Upper lobe of right lung (tissue), 1 donor: Measurements from ENCODE around the gene FGD1. TPM values are rescaled to one million over a fixed set of nuclear protein-coding genes. Genes with fewer than 3 reads are reported as not detected.

Experiments
- ATAC-seq: fragments of 200-7000 bp; cut with Tn5 transposase; one replicate; pipeline ENCODE4 v1.9.1; 2020; ENCODE audit warnings: mild to moderate bottlenecking, moderate library complexity
- DNase-seq: peaks from one replicate; pipeline ENCODE4 v3.0.0-alpha.2; 2020
- H3K27ac ChIP-seq: fragments of 200-600 bp; one replicate; pipeline ENCODE4 v1.8.0; 2022
- H3K27me3 ChIP-seq: fragments of 200-600 bp; one replicate; pipeline ENCODE4 v1.8.0; 2022; ENCODE audit warnings: mild to moderate bottlenecking
- H3K36me3 ChIP-seq: fragments of 200-600 bp; one replicate; pipeline ENCODE4 v1.8.0; 2022
- H3K4me1 ChIP-seq: fragments of 200-600 bp; one replicate; pipeline ENCODE4 v1.8.0; 2022
- H3K4me3 ChIP-seq: fragments of 200-600 bp; one replicate; pipeline ENCODE4 v1.8.0; 2022; ENCODE audit warnings: mild to moderate bottlenecking
- H3K9me3 ChIP-seq: fragments of 200-600 bp; one replicate; pipeline ENCODE4 v1.8.0; 2022
- intact Hi-C: fragments of 100-400 bp; cut with DNase I; formaldehyde crosslinking; loops from one replicate; pipeline ENCODE4 v1.11.0; 2022
- total RNA-seq: library from RNA; stranded (reverse); fragmentation: NEBNext Ultra II Directional; extraction: Animal tissue kit (Norgen Biotek cat#: 25700); gene quantifications from one replicate; pipeline ENCODE4 v1.2.1, GENCODE V29; 2021
- TF ChIP-seq, protein P1 (sequence below): fragments of 200-600 bp; IDR thresholded peaks from one replicate; pipeline ENCODE4 v1.8.0; 2022; ENCODE audit warnings: antibody characterized with exemption
- donor health status: DM: no; HTN: yes; CAD: no; lungs with severe emphysema.

FGD1 gene
- total RNA-seq, 1 donor from 2014 or later: 3.7 TPM

GRCh38 chrX:54479136-54480111 lies 16.6 kb downstream of the FGD1 start:
- H3K9me3 ChIP-seq: no peaks in the 10 kb centered on the region
- H3K4me1 ChIP-seq: no peaks in the 10 kb centered on the region
- H3K27me3 ChIP-seq: no peaks in the 10 kb centered on the region
- H3K27ac ChIP-seq: no peak overlapping the region
- no peaks in the 10 kb centered on the region for H3K36me3 ChIP-seq
- DNase-seq (no peak), ATAC-seq (no peak)
- intact Hi-C loops: no loop called here
- no peak overlapping the region for H3K4me3 ChIP-seq
- TF ChIP-seq, protein P1, sequence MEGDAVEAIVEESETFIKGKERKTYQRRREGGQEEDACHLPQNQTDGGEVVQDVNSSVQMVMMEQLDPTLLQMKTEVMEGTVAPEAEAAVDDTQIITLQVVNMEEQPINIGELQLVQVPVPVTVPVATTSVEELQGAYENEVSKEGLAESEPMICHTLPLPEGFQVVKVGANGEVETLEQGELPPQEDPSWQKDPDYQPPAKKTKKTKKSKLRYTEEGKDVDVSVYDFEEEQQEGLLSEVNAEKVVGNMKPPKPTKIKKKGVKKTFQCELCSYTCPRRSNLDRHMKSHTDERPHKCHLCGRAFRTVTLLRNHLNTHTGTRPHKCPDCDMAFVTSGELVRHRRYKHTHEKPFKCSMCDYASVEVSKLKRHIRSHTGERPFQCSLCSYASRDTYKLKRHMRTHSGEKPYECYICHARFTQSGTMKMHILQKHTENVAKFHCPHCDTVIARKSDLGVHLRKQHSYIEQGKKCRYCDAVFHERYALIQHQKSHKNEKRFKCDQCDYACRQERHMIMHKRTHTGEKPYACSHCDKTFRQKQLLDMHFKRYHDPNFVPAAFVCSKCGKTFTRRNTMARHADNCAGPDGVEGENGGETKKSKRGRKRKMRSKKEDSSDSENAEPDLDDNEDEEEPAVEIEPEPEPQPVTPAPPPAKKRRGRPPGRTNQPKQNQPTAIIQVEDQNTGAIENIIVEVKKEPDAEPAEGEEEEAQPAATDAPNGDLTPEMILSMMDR: no peak

- TF ChIP-seq, protein P1: no peak
- DNase-seq (no peak), ATAC-seq (no peak)
- no peak overlapping the region for H3K27ac ChIP-seq
- no peak overlapping the region for H3K4me3 ChIP-seq
- H3K4me1 ChIP-seq: no peaks in the 10 kb centered on the region
- H3K9me3 ChIP-seq: no peaks in the 10 kb centered on the region
- intact Hi-C loops: no loop called here
- no peaks in the 10 kb centered on the region for H3K36me3 ChIP-seq
- H3K27me3 ChIP-seq: no peaks in the 10 kb centered on the region
Measured at GRCh38 chrX:54473993-54474859, 21.8 kb downstream of the FGD1 start.

DNA sequence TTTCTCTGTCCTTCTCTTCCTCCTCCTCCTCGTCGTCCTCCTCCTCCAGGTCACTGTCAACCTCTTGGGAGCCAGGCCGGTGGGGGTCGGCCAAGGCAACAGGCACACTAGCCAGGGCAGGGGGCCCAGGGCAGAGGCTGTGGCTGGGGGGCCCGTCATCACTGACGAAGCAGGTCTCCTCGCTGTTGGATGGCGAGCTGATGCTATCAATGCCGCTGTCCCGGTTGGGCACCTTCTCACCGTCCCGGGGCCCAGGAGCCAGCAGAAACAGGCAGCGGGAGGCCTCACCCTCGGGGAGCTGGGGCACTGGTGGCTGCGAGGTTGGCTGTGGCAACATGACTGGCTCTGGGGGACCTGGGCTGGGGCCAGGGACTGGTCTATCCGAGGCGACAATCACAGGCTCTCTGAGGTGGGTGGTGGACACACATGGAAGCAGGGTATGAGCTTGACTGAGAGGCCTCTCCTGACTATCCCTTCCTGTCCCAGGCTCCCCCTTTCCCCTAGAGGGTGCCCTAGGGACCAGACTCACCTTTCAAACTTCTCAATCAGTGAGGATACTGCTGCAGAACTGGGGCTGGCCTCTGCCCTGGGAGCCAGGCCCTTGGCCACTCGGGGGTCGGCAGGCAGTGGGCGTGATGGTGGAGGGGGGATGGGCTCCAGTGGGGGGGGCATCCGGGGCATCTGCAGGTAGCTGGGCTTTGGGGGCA lies 25.8 kb downstream of the FGD1 start:
- Histone ChIP-seq H3K4me3 (no peak overlapping the region), H3K9me3 (no peaks in the 10 kb centered on the region), H3K27me3 (no peaks in the 10 kb centered on the region), H3K4me1 (no peaks in the 10 kb centered on the region), H3K27ac (no peak overlapping the region), H3K36me3 (no peaks in the 10 kb centered on the region)
- DNase-seq (no peak), ATAC-seq (no peak)
- intact Hi-C loops: no loop called here
- TF ChIP-seq, protein P1: no peak

- TF ChIP-seq, protein P1: no peak
- Histone ChIP-seq H3K4me3 (no peak overlapping the region), H3K27me3 (no peaks in the 10 kb centered on the region), H3K27ac (no peak overlapping the region), H3K9me3 (no peaks in the 10 kb centered on the region), H3K4me1 (no peaks in the 10 kb centered on the region), H3K36me3 (no peaks in the 10 kb centered on the region)
- no peak for DNase-seq
- intact Hi-C loops: no loop called here
- no peak for ATAC-seq
Measured at GRCh38 chrX:54452920-54453319, 43.1 kb downstream of the FGD1 start.

GRCh38 chrX:54449929-54450328 lies 46.1 kb downstream of the FGD1 start:
- H3K4me3 ChIP-seq: no peak overlapping the region
- no peak for ATAC-seq
- TF ChIP-seq, protein P1: no peak
- no peak for DNase-seq
- H3K9me3 ChIP-seq: no peaks in the 10 kb centered on the region
- no peaks in the 10 kb centered on the region for H3K27me3 ChIP-seq
- H3K4me1 ChIP-seq: no peaks in the 10 kb centered on the region
- no peak overlapping the region for H3K27ac ChIP-seq
- intact Hi-C loops: no loop called here
- no peaks in the 10 kb centered on the region for H3K36me3 ChIP-seq
